CD8-positive, alpha-beta memory T cell (primary cell): ENCODE data around the gene AXDND1. TPM values are rescaled to one million over a fixed set of nuclear protein-coding genes. Genes with fewer than 3 reads are reported as not detected.
"Not testable (repeated sequence)": the region's sequence is repeated elsewhere in the genome, so short reads cannot be mapped to it uniquely, and the experiment has no call there.

ENCODE experiments used
- CTCF ChIA-PET: fragments of 350-600 bp; sonication (Branson Sonifier 250); formaldehyde crosslinking; loops from one replicate; lab custom pipeline; 2021; ENCODE audit warnings: antibody characterized with exemption; lab: Charles Lee
- POLR2A ChIA-PET: fragments of 350-600 bp; sonication (Branson Sonifier 250); formaldehyde crosslinking; loops from one replicate; lab custom pipeline; 2021; ENCODE audit warnings: antibody characterized with exemption; lab: Charles Lee
- DNase-seq, 5 donors: peaks; one replicate each; pipeline versions ENCODE4 v3.0.0 to v3.0.0-alpha.2; 2020 to 2022; ENCODE audit warnings: mixed read lengths in 1 of 5
- H3K27ac ChIP-seq: one replicate; pipeline ENCODE4 v1.7.0; 2013; ENCODE audit warnings: low read depth, mild to moderate bottlenecking, low read length, moderate library complexity
- H3K27me3 ChIP-seq: 2 replicates; pipeline ENCODE4 v1.7.0; 2013; ENCODE audit warnings: low read length, mild to moderate bottlenecking; ENCODE audit not compliant: insufficient read depth, poor library complexity, severe bottlenecking
- H3K36me3 ChIP-seq: 2 replicates; pipeline ENCODE4 v1.7.0; 2013; ENCODE audit warnings: mild to moderate bottlenecking, low read length, moderate library complexity; ENCODE audit not compliant: insufficient read depth
- H3K4me1 ChIP-seq: 2 replicates; pipeline ENCODE4 v1.7.0; 2013; ENCODE audit warnings: mild to moderate bottlenecking, low read length, moderate library complexity; ENCODE audit not compliant: insufficient read depth
- H3K4me3 ChIP-seq: 2 replicates; pipeline ENCODE4 v1.7.0; 2013; ENCODE audit warnings: mild to moderate bottlenecking, low read length
- H3K9me3 ChIP-seq: 2 replicates; pipeline ENCODE4 v1.7.0; 2013; ENCODE audit warnings: mild to moderate bottlenecking, low read length
- H3K27ac Mint-ChIP-seq, 8 donors: one replicate each; pipeline ENCODE4 v1.8.0; 2020 to 2021; ENCODE audit warnings: mixed read lengths in 8 of 8, mild to moderate bottlenecking in 6 of 8, inconsistent platforms in 3 of 8, moderate library complexity in 3 of 8
- H3K27me3 Mint-ChIP-seq, 2 donors: one replicate each; pipeline ENCODE4 v1.8.0; 2020 to 2021; ENCODE audit warnings: mixed read lengths in 2 of 2, mild to moderate bottlenecking in 1 of 2, moderate library complexity in 1 of 2
- H3K36me3 Mint-ChIP-seq, 3 donors: one replicate each; pipeline ENCODE4 v1.8.0; 2020 to 2021; ENCODE audit warnings: mixed read lengths in 3 of 3, inconsistent platforms in 1 of 3, mild to moderate bottlenecking in 1 of 3
- H3K4me1 Mint-ChIP-seq, 3 donors: one replicate each; pipeline ENCODE4 v1.8.0; 2020 to 2021; ENCODE audit warnings: mixed read lengths in 3 of 3, inconsistent platforms in 1 of 3, mild to moderate bottlenecking in 1 of 3
- H3K4me3 Mint-ChIP-seq, 7 donors: one replicate each; pipeline ENCODE4 v1.8.0; 2020 to 2021; ENCODE audit warnings: mixed read lengths in 7 of 7, mild to moderate bottlenecking in 6 of 7, moderate library complexity in 4 of 7, inconsistent platforms in 2 of 7
- H3K9me3 Mint-ChIP-seq, 5 donors: one replicate each; pipeline ENCODE4 v1.8.0; 2020 to 2022; ENCODE audit warnings: mixed read lengths in 5 of 5, mild to moderate bottlenecking in 3 of 5, moderate library complexity in 2 of 5, inconsistent platforms in 1 of 5
- polyA plus RNA-seq: library from polyadenylated mRNA; unstranded; fragments of 300-500 nt; fragmentation: Illumina TruSeq; gene quantifications from one replicate; pipeline ENCODE4 v1.2.3, GENCODE V29; 2021
- total RNA-seq, 2 experiments: library from RNA; stranded (reverse); gene quantifications; one replicate each; pipeline ENCODE4 v1.2.3, GENCODE V29; 2021

AXDND1 gene
- total and polyA plus RNA-seq, 3 experiments from 2014 or later = 0.58 TPM; not detected in 2

DNA sequence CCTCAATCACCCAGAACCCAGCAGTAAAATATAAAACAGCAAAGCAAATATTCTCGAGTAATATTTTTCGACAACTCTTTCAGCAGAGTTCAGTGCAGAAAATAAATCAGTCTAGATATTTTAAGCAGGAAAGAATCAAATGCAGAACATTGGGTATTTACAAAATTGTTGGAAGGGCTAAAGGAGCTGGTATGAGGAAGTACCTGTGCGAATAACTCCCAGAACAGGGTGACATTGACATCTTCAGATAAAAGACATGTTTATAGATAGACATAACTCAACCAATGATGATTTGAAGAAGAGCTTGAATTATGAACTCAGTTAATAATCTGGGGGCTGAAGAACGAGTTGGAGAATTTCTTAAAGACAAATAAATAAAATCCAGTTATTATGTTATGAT lies 6.4 kb downstream of the AXDND1 start:
- Histone ChIP-seq H3K27ac (no peak overlapping the region), H3K4me3 (no peak overlapping the region), H3K27me3 (no peaks in the 10 kb centered on the region), H3K4me1 (no peaks in the 10 kb centered on the region), H3K36me3 (no peaks in the 10 kb centered on the region), H3K9me3 (no peaks in the 10 kb centered on the region)
- Mint-ChIP-seq H3K27me3 (peaks cover 0 to 8% of the 10 kb centered on the region in 2 donors), H3K9me3 (no peaks in the 10 kb centered on the region), H3K4me3 (no peak overlapping the region), H3K36me3 (no peaks in the 10 kb centered on the region), H3K4me1 (no peaks in the 10 kb centered on the region), H3K27ac (no peak overlapping the region)
- POLR2A ChIA-PET = no interaction called here
- CTCF ChIA-PET = interaction anchor here (1.3 kb wide), 1 partner anchor 289 kb away, joined by 3 read pairs; no protein-coding TSS in a partner anchor
- DNase-seq = no peak

GRCh38 chr1:179376223-179376622 lies 10.5 kb downstream of the AXDND1 start:
- Histone ChIP-seq H3K4me1 (no peaks in the 10 kb centered on the region), H3K27ac (no peak overlapping the region), H3K4me3 (no peak overlapping the region), H3K27me3 (no peaks in the 10 kb centered on the region), H3K36me3 (no peaks in the 10 kb centered on the region), H3K9me3 (no peaks in the 10 kb centered on the region)
- Mint-ChIP-seq H3K4me1 (no peaks in the 10 kb centered on the region), H3K4me3 (no peak overlapping the region), H3K9me3 (no peaks in the 10 kb centered on the region), H3K36me3 (no peaks in the 10 kb centered on the region), H3K27ac (no peak overlapping the region), H3K27me3 (peaks cover 3 to 8% of the 10 kb centered on the region in 2 donors)
- ChIA-PET POLR2A (no interaction called here), CTCF (no interaction called here)
- DNase-seq = no peak

- ChIA-PET POLR2A (no interaction called here), CTCF (no interaction called here)
- no peaks in the 10 kb centered on the region for H3K36me3 ChIP-seq
- H3K4me1 ChIP-seq = no peaks in the 10 kb centered on the region
- Mint-ChIP-seq H3K27me3 (peaks cover 0 to 3% of the 10 kb centered on the region in 2 donors), H3K36me3 (no peaks in the 10 kb centered on the region), H3K4me1 (no peaks in the 10 kb centered on the region), H3K9me3 (no peaks in the 10 kb centered on the region), H3K27ac (no peak overlapping the region), H3K4me3 (no peak overlapping the region)
- no peak overlapping the region for H3K4me3 ChIP-seq
- no peaks in the 10 kb centered on the region for H3K9me3 ChIP-seq
- no peak overlapping the region for H3K27ac ChIP-seq
- no peak for DNase-seq
- no peaks in the 10 kb centered on the region for H3K27me3 ChIP-seq
Observed at GRCh38 chr1:179380299-179380698, 14.5 kb downstream of the AXDND1 start.

- Mint-ChIP-seq H3K27me3 (peaks cover 0 to 3% of the 10 kb centered on the region in 2 donors), H3K36me3 (no peaks in the 10 kb centered on the region), H3K9me3 (no peaks in the 10 kb centered on the region), H3K4me1 (no peaks in the 10 kb centered on the region), H3K4me3 (no peak overlapping the region), H3K27ac (no peak overlapping the region)
- H3K4me3 ChIP-seq = no peak overlapping the region
- ChIA-PET POLR2A (no interaction called here), CTCF (no interaction called here)
- no peak overlapping the region for H3K27ac ChIP-seq
- H3K36me3 ChIP-seq = no peaks in the 10 kb centered on the region
- no peaks in the 10 kb centered on the region for H3K4me1 ChIP-seq
- no peak for DNase-seq
- no peaks in the 10 kb centered on the region for H3K9me3 ChIP-seq
- H3K27me3 ChIP-seq = no peaks in the 10 kb centered on the region
Observed at GRCh38 chr1:179384027-179384426, 18.3 kb downstream of the AXDND1 start.

DNA sequence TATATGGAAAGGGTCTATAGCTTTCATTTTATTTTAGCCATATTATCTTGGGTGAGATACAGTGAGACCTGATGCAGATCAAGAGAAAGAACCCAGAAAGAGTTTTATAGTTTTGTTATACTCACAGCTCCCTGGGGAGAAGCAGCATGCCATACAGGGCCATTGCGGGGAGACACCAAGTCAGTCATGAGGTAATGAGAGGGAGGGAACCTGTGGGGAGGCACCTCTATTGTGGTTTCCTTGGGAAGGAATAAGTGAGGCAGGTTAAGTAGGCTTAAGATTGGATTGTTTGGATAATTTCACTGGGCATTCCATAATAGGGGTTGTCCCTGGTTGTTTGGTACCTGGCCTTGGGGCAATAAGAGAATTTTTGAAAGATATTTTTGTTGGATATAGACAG lies 19.7 kb downstream of the AXDND1 start:
- POLR2A ChIA-PET = no interaction called here
- Mint-ChIP-seq H3K27me3 (no peaks in the 10 kb centered on the region), H3K4me1 (no peaks in the 10 kb centered on the region), H3K4me3 (no peak overlapping the region), H3K9me3 (no peaks in the 10 kb centered on the region), H3K36me3 (no peaks in the 10 kb centered on the region), H3K27ac (no peak overlapping the region)
- Histone ChIP-seq H3K27ac (no peak overlapping the region), H3K27me3 (no peaks in the 10 kb centered on the region), H3K36me3 (no peaks in the 10 kb centered on the region), H3K4me3 (no peak overlapping the region), H3K4me1 (no peaks in the 10 kb centered on the region), H3K9me3 (no peaks in the 10 kb centered on the region)
- DNase-seq = no peak
- CTCF ChIA-PET = interaction anchor here (0.7 to 0.8 kb wide), 2 partner anchors 16 to 817 kb away, joined by 3 read pairs; no protein-coding TSS in a partner anchor

GRCh38 chr1:179393721-179394120 lies 27.9 kb downstream of the AXDND1 start:
- Histone ChIP-seq H3K4me1 (no peaks in the 10 kb centered on the region), H3K9me3 (no peaks in the 10 kb centered on the region), H3K4me3 (no peak overlapping the region), H3K27ac (no peak overlapping the region), H3K27me3 (no peaks in the 10 kb centered on the region), H3K36me3 (no peaks in the 10 kb centered on the region)
- POLR2A ChIA-PET = no interaction called here
- Mint-ChIP-seq H3K27ac (no peak overlapping the region), H3K4me1 (no peaks in the 10 kb centered on the region), H3K4me3 (no peak overlapping the region), H3K27me3 (peaks cover 15 to 26% of the 10 kb centered on the region in 2 donors), H3K36me3 (peaks cover 0 to 17% (median 5%) of the 10 kb centered on the region in 3 donors), H3K9me3 (peaks cover 9 to 21% (median 16%) of the 10 kb centered on the region in 5 donors)
- no peak for DNase-seq
- CTCF ChIA-PET = no interaction called here

GRCh38 chr1:179399399-179399798 lies 33.6 kb downstream of the AXDND1 start:
- H3K27me3 ChIP-seq, POLR2A ChIA-PET: not testable (repeated sequence)
- H3K27me3 Mint-ChIP-seq = peaks cover 10 to 12% of the 10 kb centered on the region in 2 donors

DNA sequence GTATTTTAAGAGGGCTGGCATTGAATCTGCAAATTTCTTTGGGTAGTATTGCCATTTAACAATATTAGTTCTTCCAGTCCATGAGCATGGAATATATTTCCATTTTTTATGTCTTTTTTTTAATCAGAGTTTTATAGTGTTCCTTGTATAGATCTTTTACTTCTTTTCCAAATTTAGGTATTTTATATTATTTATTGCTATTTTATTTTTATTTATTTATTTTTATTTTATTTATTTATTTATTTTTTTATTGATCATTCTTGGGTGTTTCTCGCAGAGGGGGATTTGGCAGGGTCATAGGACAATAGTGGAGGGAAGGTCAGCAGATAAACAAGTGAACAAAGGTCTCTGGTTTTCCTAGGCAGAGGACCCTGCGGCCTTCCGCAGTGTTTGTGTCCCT lies 52.0 kb downstream of the AXDND1 start:
- DNase-seq, H3K36me3 Mint-ChIP-seq, H3K27me3 Mint-ChIP-seq, H3K4me1 Mint-ChIP-seq, H3K27me3 ChIP-seq, H3K9me3 Mint-ChIP-seq, H3K4me3 ChIP-seq, H3K27ac ChIP-seq, H3K27ac Mint-ChIP-seq, H3K9me3 ChIP-seq, CTCF ChIA-PET, H3K4me3 Mint-ChIP-seq, H3K4me1 ChIP-seq, H3K36me3 ChIP-seq, POLR2A ChIA-PET: not testable (repeated sequence)

More at GRCh38 chr1:179399399-179399798, 33.6 kb downstream of the AXDND1 start:
- H3K4me3 ChIP-seq, H3K9me3 ChIP-seq, H3K27ac Mint-ChIP-seq, H3K27ac ChIP-seq, DNase-seq, H3K4me1 Mint-ChIP-seq, H3K36me3 Mint-ChIP-seq, CTCF ChIA-PET, H3K4me3 Mint-ChIP-seq, H3K36me3 ChIP-seq, H3K4me1 ChIP-seq, H3K9me3 Mint-ChIP-seq: not testable (repeated sequence)

- H3K4me1 Mint-ChIP-seq, H3K9me3 Mint-ChIP-seq, H3K9me3 ChIP-seq, H3K27ac ChIP-seq, H3K36me3 Mint-ChIP-seq, H3K4me3 ChIP-seq, H3K27me3 Mint-ChIP-seq, H3K27ac Mint-ChIP-seq, CTCF ChIA-PET, H3K36me3 ChIP-seq, DNase-seq, H3K4me3 Mint-ChIP-seq, H3K4me1 ChIP-seq, H3K27me3 ChIP-seq, POLR2A ChIA-PET: not testable (repeated sequence)
Observed at GRCh38 chr1:179418706-179419105, 52.9 kb downstream of the AXDND1 start.
